IMR-90 (cell line): ENCODE data around the gene ENPP3. TPM values are rescaled to one million over a fixed set of nuclear protein-coding genes. Genes with fewer than 3 reads are reported as not detected.
A peak's percentile ranks its signal among the peaks of the same experiment; 100 is the strongest.

ENCODE experiments used
- ATAC-seq: fragments of 200-7000 bp; cut with Tn5 transposase; 2 replicates; pipeline ENCODE4 v1.9.1; 2020; ENCODE audit warnings: low read depth, mild to moderate bottlenecking, moderate library complexity
- BruUV-seq: library from RNA; stranded (reverse); fragments of 400-500 nt; replicated peaks from 2 replicates; lab custom pipeline; 2021; lab: Mats Ljungman, UMichigan
- CTCF ChIA-PET: fragments of 300-600 bp; formaldehyde crosslinking; extraction: SDS; loops from one replicate; lab custom pipeline; 2021; ENCODE audit warnings: antibody characterized with exemption; lab: Yijun Ruan, JAX
- POLR2A ChIA-PET: fragments of 300-600 bp; sonication (Branson Sonifier 250); formaldehyde crosslinking; loops from one replicate; lab custom pipeline; 2022; ENCODE audit warnings: antibody characterized with exemption; ENCODE audit not compliant: unreplicated experiment; lab: Charles Lee
- DNase-seq: peaks from one replicate; pipeline ENCODE4 v3.0.0; 2013
- H2AFZ ChIP-seq: replicated peaks from 2 replicates; pipeline ENCODE3; 2013; ENCODE audit warnings: low read length, mild to moderate bottlenecking; ENCODE audit not compliant: poor library complexity
- H2AK5ac ChIP-seq: 2 replicates; pipeline ENCODE4 v1.6.1; 2013; ENCODE audit warnings: low read depth, low read length, inconsistent platforms
- H2AK9ac ChIP-seq: replicated peaks from 2 replicates; pipeline ENCODE3; 2013; ENCODE audit warnings: mild to moderate bottlenecking, low read depth, low read length, moderate library complexity; ENCODE audit not compliant: poor library complexity
- H2BK120ac ChIP-seq: 2 replicates; pipeline ENCODE4 v1.6.1; 2013; ENCODE audit warnings: low read depth, low read length, inconsistent platforms
- H2BK15ac ChIP-seq: 3 replicates; pipeline ENCODE4 v1.6.1; 2013; ENCODE audit warnings: low read depth, low read length, inconsistent platforms
- H2BK20ac ChIP-seq: 2 replicates; pipeline ENCODE4 v1.6.1; 2013; ENCODE audit warnings: low read depth, mild to moderate bottlenecking, inconsistent platforms, low read length, moderate library complexity
- H2BK5ac ChIP-seq: 2 replicates; pipeline ENCODE4 v1.6.1; 2013; ENCODE audit warnings: mild to moderate bottlenecking, low read depth, low read length, inconsistent platforms; ENCODE audit not compliant: poor library complexity, severe bottlenecking
- H3K14ac ChIP-seq: replicated peaks from 2 replicates; pipeline ENCODE4 v1.6.1; 2013; ENCODE audit warnings: low read depth, low read length, inconsistent platforms
- H3K18ac ChIP-seq: 2 replicates; pipeline ENCODE4 v1.6.1; 2013; ENCODE audit warnings: low read depth, low read length, control low read depth
- H3K23ac ChIP-seq: 2 replicates; pipeline ENCODE4 v1.6.1; 2013; ENCODE audit warnings: low read depth, low read length, inconsistent platforms
- H3K27ac ChIP-seq: 2 replicates; pipeline ENCODE4 v1.5.1; 2013; ENCODE audit warnings: mild to moderate bottlenecking, control low read depth, low read length; ENCODE audit not compliant: insufficient read depth
- H3K27me3 ChIP-seq: 2 replicates; pipeline ENCODE4 v1.6.1; 2013; ENCODE audit warnings: low read length; ENCODE audit not compliant: control insufficient read depth, insufficient read depth
- H3K36me3 ChIP-seq: 2 replicates; pipeline ENCODE4 v1.6.1; 2013; ENCODE audit warnings: low read length, mixed read lengths; ENCODE audit not compliant: control insufficient read depth, insufficient read depth
- H3K4ac ChIP-seq: 2 replicates; pipeline ENCODE4 v1.6.1; 2013; ENCODE audit warnings: low read depth, low read length, inconsistent platforms
- H3K4me1 ChIP-seq: 2 replicates; pipeline ENCODE4 v1.6.1; 2013; ENCODE audit warnings: low read length, mixed read lengths; ENCODE audit not compliant: control insufficient read depth, insufficient read depth
- H3K4me2 ChIP-seq: 2 replicates; pipeline ENCODE4 v1.6.1; 2013; ENCODE audit warnings: low read depth, mild to moderate bottlenecking, control low read depth, low read length, moderate library complexity
- H3K4me3 ChIP-seq: 2 replicates; pipeline ENCODE4 v1.5.1; 2013; ENCODE audit warnings: low read depth, mild to moderate bottlenecking, control low read depth, low read length, moderate library complexity; ENCODE audit not compliant: insufficient read depth
- H3K56ac ChIP-seq: 2 replicates; pipeline ENCODE4 v1.6.1; 2013; ENCODE audit warnings: low read length, inconsistent platforms; ENCODE audit not compliant: insufficient read depth; ENCODE audit errors: extremely low read depth
- H3K79me1 ChIP-seq, 2 experiments: 2 replicates each; pipeline ENCODE4 v1.6.1; 2013; ENCODE audit warnings: low read length in 2 of 2, inconsistent platforms in 1 of 2, low read depth in 1 of 2
- H3K9ac ChIP-seq: 2 replicates; pipeline ENCODE4 v1.6.1; 2013; ENCODE audit warnings: low read depth, low read length, control low read depth
- H3K9me1 ChIP-seq: 2 replicates; pipeline ENCODE4 v1.6.1; 2013; ENCODE audit warnings: low read length, inconsistent platforms; ENCODE audit not compliant: insufficient read depth
- H3K9me3 ChIP-seq: 2 replicates; pipeline ENCODE4 v1.6.1; 2013; ENCODE audit warnings: low read length; ENCODE audit not compliant: control insufficient read depth, insufficient read depth
- H4K20me1 ChIP-seq: 2 replicates; pipeline ENCODE4 v1.6.1; 2013; ENCODE audit warnings: low read length, inconsistent platforms; ENCODE audit not compliant: insufficient read depth
- H4K5ac ChIP-seq: 2 replicates; pipeline ENCODE4 v1.6.1; 2013; ENCODE audit warnings: mild to moderate bottlenecking, low read depth, low read length, control low read depth
- H4K8ac ChIP-seq, 2 experiments: 2 replicates each; pipeline ENCODE4 v1.6.1; 2013; ENCODE audit warnings: low read depth in 2 of 2, low read length in 2 of 2, control low read depth in 1 of 2, inconsistent platforms in 1 of 2
- H4K91ac ChIP-seq: 2 replicates; pipeline ENCODE4 v1.6.1; 2013; ENCODE audit warnings: low read depth, low read length, inconsistent platforms; ENCODE audit not compliant: insufficient read depth
- BHLHE40 ChIP-seq: fragments of 150-350 bp; IDR thresholded peaks from 2 replicates; pipeline ENCODE4 v1.6.1; 2016; ENCODE audit warnings: mild to moderate bottlenecking, low read depth, low read length
- CEBPB ChIP-seq: IDR thresholded peaks from 2 replicates; pipeline ENCODE4 v1.6.1; 2012; ENCODE audit warnings: low read depth, low read length, improper control_type of control experiment
- FOS ChIP-seq: fragments of 150-350 bp; IDR thresholded peaks from 2 replicates; pipeline ENCODE4 v1.6.1; 2016; ENCODE audit warnings: low read depth, low read length
- MAFK ChIP-seq: IDR thresholded peaks from 2 replicates; pipeline ENCODE4 v1.6.1; 2012; ENCODE audit warnings: low read depth, low read length, improper control_type of control experiment
- MXI1 ChIP-seq: IDR thresholded peaks from 2 replicates; pipeline ENCODE4 v1.6.1; 2012; ENCODE audit warnings: low read depth, mild to moderate bottlenecking, low read length, moderate library complexity, borderline replicate concordance
- POLR2A ChIP-seq: IDR thresholded peaks from 2 replicates; pipeline ENCODE4 v1.6.1; 2012; ENCODE audit warnings: mild to moderate bottlenecking, low read depth, low read length
- RCOR1 ChIP-seq: IDR thresholded peaks from 2 replicates; pipeline ENCODE4 v1.6.1; 2012; ENCODE audit warnings: mild to moderate bottlenecking, low read length, improper control_type of control experiment; ENCODE audit not compliant: insufficient replicate concordance
- RFX5 ChIP-seq: IDR thresholded peaks from 2 replicates; pipeline ENCODE4 v1.8.0; 2012; ENCODE audit warnings: low read depth, mild to moderate bottlenecking, low read length, moderate library complexity
- SMC3 ChIP-seq: fragments of 150-350 bp; IDR thresholded peaks from 2 replicates; pipeline ENCODE4 v1.6.1; 2016; ENCODE audit warnings: low read depth, mild to moderate bottlenecking, antibody characterized with exemption, low read length, moderate library complexity
- WGBS, 2 experiments: methylation state at CpG; one replicate each; pipeline versions ENCODE4 v1.1.5 to v1.1.7; 2013; ENCODE audit warnings: missing lambda C conversion rate in 2 of 2; ENCODE audit not compliant: insufficient read length in 1 of 2; ENCODE audit errors: extremely low coverage in 2 of 2; 5-methylcytosine and 5-hydroxymethylcytosine counted together
- dilution Hi-C: fragments of 300-500 bp; cut with HindIII; formaldehyde crosslinking; loops from one replicate; pipeline ENCODE4 v1.14.3; 2018; ENCODE audit warnings: low sequenced_read_pairs; ENCODE audit not compliant: unreplicated experiment
- in situ Hi-C: fragments of 300-500 bp; cut with MboI; formaldehyde crosslinking; loops from 3 replicates; pipeline ENCODE4 v1.14.3; 2019; ENCODE audit warnings: low sequenced_read_pairs, inconsistent platforms, mixed read lengths
- intact Hi-C: fragments of 100-400 bp; cut with micrococcal nuclease; formaldehyde crosslinking; loops from 2 replicates; pipeline ENCODE4 v1.10.0; 2022
- polyA plus RNA-seq, 3 experiments: library from polyadenylated mRNA; depleted of rRNA; stranded (reverse); fragments of >200 nt; gene quantifications; 2 replicates each; pipeline ENCODE4 v1.2.3, GENCODE V29; 2012; ENCODE audit warnings: low replicate concordance in 1 of 3
- total RNA-seq: library from RNA; depleted of rRNA; stranded (reverse); fragments of >200 nt; gene quantifications from 2 replicates; pipeline ENCODE4 v1.2.3, GENCODE V29; 2012
- TF ChIP-seq, protein P1 (sequence below): conservative IDR thresholded peaks from 2 replicates; pipeline ENCODE4 v1.5.1; 2012; ENCODE audit warnings: mild to moderate bottlenecking, low read depth, low read length, improper control_type of control experiment

The ENPP3 gene
- total and polyA plus RNA-seq, 2 of the 4 experiments (the other 2 are of a cell fraction): under 0.01 to 0.05 TPM

DNA sequence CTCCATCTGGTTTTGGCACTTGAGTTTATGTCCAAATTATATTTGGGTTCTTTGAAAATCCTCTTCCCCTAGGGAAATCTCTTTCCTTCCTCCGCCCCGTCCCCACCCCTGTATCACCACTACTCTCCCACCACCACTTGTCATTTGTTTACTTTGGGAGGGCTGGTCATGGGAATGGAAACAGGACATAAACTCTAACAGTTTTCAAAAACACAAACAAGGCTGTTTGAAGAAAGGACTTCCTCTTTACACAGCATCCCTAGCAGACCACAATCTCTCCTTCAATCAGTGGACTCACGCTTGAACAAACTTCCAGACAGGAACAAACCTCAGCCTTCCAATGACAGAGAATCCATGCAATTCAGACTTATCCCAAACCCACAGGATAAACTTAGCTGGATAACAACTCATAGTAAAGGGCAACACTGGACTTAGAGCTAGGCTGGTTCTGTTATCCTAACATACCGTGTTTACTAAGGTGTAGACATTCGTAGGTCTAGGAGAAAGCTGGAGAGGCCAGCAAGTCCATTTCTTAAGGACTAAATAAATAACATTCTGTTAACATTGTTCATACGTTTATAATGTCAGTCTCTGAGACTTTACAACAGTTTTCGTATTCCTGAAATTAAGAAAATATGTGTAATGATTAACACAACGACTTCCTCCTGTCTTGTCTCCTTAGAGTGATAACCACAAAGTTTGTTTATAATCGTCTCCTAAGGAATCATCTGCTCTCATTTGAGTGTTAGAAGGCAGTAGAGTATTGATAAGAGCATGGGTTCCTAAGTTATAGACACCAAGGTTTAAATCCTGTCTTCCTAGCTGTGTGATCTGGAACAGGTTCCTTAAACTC lies 117.8 kb downstream of the ENPP3 start:
- Histone ChIP-seq H3K56ac (peak overlapping the region; percentile 59; the same call in 1 of the 2 replicates), H2AK5ac (peak overlapping the region; percentile 60), H4K8ac (peak overlapping the region in 1 of 2 experiments; percentile 77; a peak in 2 of 4 replicates), H3K79me1 (no peaks in the 10 kb centered on the region), H2AK9ac (peak overlapping the region; percentile 4), H3K4me1 (peaks cover 6% of the 10 kb centered on the region; the same call in 1 of the 2 replicates), H2BK20ac (peak overlapping the region; percentile 92), H4K91ac (peak overlapping the region; percentile 40), H2BK15ac (peak overlapping the region; percentile 73; the same call in 1 of the 3 replicates), H3K18ac (peak overlapping the region; percentile 79; the same call in 1 of the 2 replicates), H3K9me3 (no peaks in the 10 kb centered on the region), H3K23ac (peak overlapping the region; percentile 32), H3K9ac (no peak overlapping the region), H3K36me3 (no peaks in the 10 kb centered on the region), H3K9me1 (no peaks in the 10 kb centered on the region; the same call in 1 of the 2 replicates), H2BK120ac (peak overlapping the region; percentile 90), H2AFZ (no peak overlapping the region), H4K20me1 (no peaks in the 10 kb centered on the region), H3K4me2 (peak overlapping the region; percentile 46; the same call in 1 of the 2 replicates), H3K4me3 (no peak overlapping the region), H2BK5ac (peak overlapping the region; percentile 95), H3K27me3 (no peaks in the 10 kb centered on the region), H3K14ac (peak overlapping the region; percentile 87), H3K27ac (no peak overlapping the region), H4K5ac (peak overlapping the region; percentile 54; the same call in 1 of the 2 replicates), H3K4ac (peak overlapping the region; percentile 86)
- intact Hi-C loops (no loop called here), dilution Hi-C loops (no loop called here), in situ Hi-C loops (no loop called here)
- ChIA-PET CTCF (no interaction called here), POLR2A (no interaction called here)
- DNase-seq: peak; percentile 37
- ATAC-seq: peak; percentile 31
- no peak for TF ChIP-seq RFX5
- TF ChIP-seq SMC3: no peak
- no peak for TF ChIP-seq POLR2A
- TF ChIP-seq BHLHE40: no peak
- no peak for TF ChIP-seq FOS
- no peak for TF ChIP-seq RCOR1
- no peak for TF ChIP-seq MXI1
- TF ChIP-seq MAFK: no peak
- TF ChIP-seq, protein P1, sequence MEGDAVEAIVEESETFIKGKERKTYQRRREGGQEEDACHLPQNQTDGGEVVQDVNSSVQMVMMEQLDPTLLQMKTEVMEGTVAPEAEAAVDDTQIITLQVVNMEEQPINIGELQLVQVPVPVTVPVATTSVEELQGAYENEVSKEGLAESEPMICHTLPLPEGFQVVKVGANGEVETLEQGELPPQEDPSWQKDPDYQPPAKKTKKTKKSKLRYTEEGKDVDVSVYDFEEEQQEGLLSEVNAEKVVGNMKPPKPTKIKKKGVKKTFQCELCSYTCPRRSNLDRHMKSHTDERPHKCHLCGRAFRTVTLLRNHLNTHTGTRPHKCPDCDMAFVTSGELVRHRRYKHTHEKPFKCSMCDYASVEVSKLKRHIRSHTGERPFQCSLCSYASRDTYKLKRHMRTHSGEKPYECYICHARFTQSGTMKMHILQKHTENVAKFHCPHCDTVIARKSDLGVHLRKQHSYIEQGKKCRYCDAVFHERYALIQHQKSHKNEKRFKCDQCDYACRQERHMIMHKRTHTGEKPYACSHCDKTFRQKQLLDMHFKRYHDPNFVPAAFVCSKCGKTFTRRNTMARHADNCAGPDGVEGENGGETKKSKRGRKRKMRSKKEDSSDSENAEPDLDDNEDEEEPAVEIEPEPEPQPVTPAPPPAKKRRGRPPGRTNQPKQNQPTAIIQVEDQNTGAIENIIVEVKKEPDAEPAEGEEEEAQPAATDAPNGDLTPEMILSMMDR: no peak
- TF ChIP-seq CEBPB: no peak
- BruUV-seq: no TSS peak
- 80% methylated on average over 1 of the region's 9 CpGs; no CpG with 5 or more reads in 1 of the 2 experiments for WGBS, 2 experiments
